Stimulated activated CD4-positive, alpha-beta T cell treated with anti-CD3 and anti-CD28 coated beads, TNF-alpha, amount 100 ng/mL, for 48 hours (primary cell): ENCODE results near the gene PIP5K1C.
"Not testable (repeated sequence)": the region's sequence is repeated elsewhere in the genome, so short reads cannot be mapped to it uniquely, and the experiment has no call there.

Experiments
- DNase-seq, 3 donors: peaks; one replicate each; pipeline ENCODE4 v3.0.0-alpha.2; 2020; ENCODE audit warnings: low read depth in 3 of 3

PIP5K1C gene

GRCh38 chr19:3674784-3675543 lies 25.3 kb downstream of the PIP5K1C start:
- DNase-seq = no peak

GRCh38 chr19:3673506-3674439 lies 26.5 kb downstream of the PIP5K1C start:
- no peak for DNase-seq

GRCh38 chr19:3672993-3673392 lies 27.3 kb downstream of the PIP5K1C start:
- DNase-seq = no peak

- DNase-seq = no peak
Observed at GRCh38 chr19:3672575-3672948, 27.7 kb downstream of the PIP5K1C start.

GRCh38 chr19:3671680-3672574 lies 28.3 kb downstream of the PIP5K1C start:
- peak in 1 of 3 donors; percentile 27 for DNase-seq

- peak in 2 of 3 donors; percentile 20 to 36 for DNase-seq
Observed at GRCh38 chr19:3670796-3671679, 29.2 kb downstream of the PIP5K1C start.

GRCh38 chr19:3669947-3670795 lies 30.1 kb downstream of the PIP5K1C start:
- no peak for DNase-seq

GRCh38 chr19:3669082-3669946 lies 31.0 kb downstream of the PIP5K1C start:
- no peak for DNase-seq

GRCh38 chr19:3668331-3669081 lies 31.8 kb downstream of the PIP5K1C start:
- no peak for DNase-seq

GRCh38 chr19:3667766-3668165 lies 32.5 kb downstream of the PIP5K1C start:
- no peak for DNase-seq

GRCh38 chr19:3667037-3667638 lies 33.1 kb downstream of the PIP5K1C start:
- no peak for DNase-seq

GRCh38 chr19:3666545-3666856 lies 33.8 kb downstream of the PIP5K1C start:
- DNase-seq = not testable (repeated sequence)

GRCh38 chr19:3665681-3666544 lies 34.4 kb downstream of the PIP5K1C start:
- DNase-seq = peak; percentile 35 to 67 (median 64)

GRCh38 chr19:3664879-3665642 lies 35.2 kb downstream of the PIP5K1C start:
- DNase-seq = no peak

- DNase-seq = no peak
Observed at GRCh38 chr19:3663838-3664237, 36.4 kb downstream of the PIP5K1C start.
